Uterus (tissue), 4 donors: ENCODE data around the gene PIM1. TPM values are rescaled to one million over a fixed set of nuclear protein-coding genes. Genes with fewer than 3 reads are reported as not detected.

ENCODE experiments used
- DNase-seq, 2 donors: peaks; one replicate each; pipeline ENCODE4 v3.0.0-alpha.2; 2019 to 2020
- H3K27ac ChIP-seq, 2 donors: fragments of 200-600 bp; sonication (generic); 1 replicate in 1 of 2; 2 replicates in 1 of 2; pipeline ENCODE4 v1.5.1; 2016 to 2018
- H3K27me3 ChIP-seq, 2 donors: fragments of 200-600 bp; sonication (generic); one replicate each; pipeline ENCODE4 v1.5.1; 2018 to 2019; ENCODE audit warnings: control low read depth in 1 of 2
- H3K36me3 ChIP-seq, 2 donors: fragments of 200-600 bp; sonication (generic); one replicate each; pipeline ENCODE4 v1.5.1; 2019; ENCODE audit warnings: control low read depth in 1 of 2
- H3K4me1 ChIP-seq, 2 donors: fragments of 200-600 bp; sonication (generic); one replicate each; pipeline ENCODE4 v1.5.1; 2018 to 2019; ENCODE audit warnings: control low read depth in 1 of 2
- H3K4me3 ChIP-seq, 2 donors: fragments of 200-600 bp; sonication (generic); 1 replicate in 1 of 2; 2 replicates in 1 of 2; pipeline ENCODE4 v1.5.1; 2018 to 2019; ENCODE audit warnings: mild to moderate bottlenecking in 1 of 2
- H3K9me3 ChIP-seq, 2 donors: fragments of 200-600 bp; sonication (generic); one replicate each; pipeline ENCODE4 v1.5.1; 2019; ENCODE audit warnings: control low read depth in 1 of 2
- POLR2A ChIP-seq, 2 donors: fragments of 450-650 bp; IDR thresholded peaks; one replicate each; pipeline ENCODE4 v1.6.1; 2016; ENCODE audit warnings: antibody characterized with exemption in 2 of 2, mild to moderate bottlenecking in 1 of 2, moderate library complexity in 1 of 2
- intact Hi-C: fragments of 100-400 bp; cut with DNase I; formaldehyde crosslinking; loops from one replicate; pipeline ENCODE4 v1.15.1; 2023; ENCODE audit warnings: low total_unique reads
- total RNA-seq, 4 donors: library from RNA; depleted of rRNA in 3 of 4; stranded (reverse); fragments of >200 nt in 3 of 4; gene quantifications; one replicate each; pipeline versions ENCODE4 v1.1.0 to v1.2.4, GENCODE V29; 2014 to 2023
- TF ChIP-seq, protein P1 (sequence below), 4 experiments: fragments of 200-600 bp in 2 of 4; fragments of 450-650 bp in 2 of 4; sonication (generic) in 2 of 4; IDR thresholded peaks; one replicate each; pipeline ENCODE4 v1.5.1; 2016 to 2019; ENCODE audit warnings: antibody characterized with exemption in 4 of 4, mild to moderate bottlenecking in 2 of 4, moderate library complexity in 1 of 4
- donor health status: DM: yes; HTN: yes; CAD: no.

Gene PIM1
- total RNA-seq, 4 donors from 2014 or later = 2.0 to 44.5 (median 28.8) TPM

- Histone ChIP-seq H3K27me3 (no peaks in the 10 kb centered on the region), H3K36me3 (no peaks in the 10 kb centered on the region), H3K27ac (peak overlapping the region; percentile 91 to 94), H3K9me3 (no peaks in the 10 kb centered on the region), H3K4me1 (no peaks in the 10 kb centered on the region), H3K4me3 (peak overlapping the region; percentile 73 to 85)
- intact Hi-C loops = loop anchor here (2.0 to 10.0 kb wide), 2 partner anchors 115 to 147 kb away; no protein-coding TSS in a partner anchor
- peak; percentile 90 to 94 for DNase-seq
- TF ChIP-seq, protein P1, sequence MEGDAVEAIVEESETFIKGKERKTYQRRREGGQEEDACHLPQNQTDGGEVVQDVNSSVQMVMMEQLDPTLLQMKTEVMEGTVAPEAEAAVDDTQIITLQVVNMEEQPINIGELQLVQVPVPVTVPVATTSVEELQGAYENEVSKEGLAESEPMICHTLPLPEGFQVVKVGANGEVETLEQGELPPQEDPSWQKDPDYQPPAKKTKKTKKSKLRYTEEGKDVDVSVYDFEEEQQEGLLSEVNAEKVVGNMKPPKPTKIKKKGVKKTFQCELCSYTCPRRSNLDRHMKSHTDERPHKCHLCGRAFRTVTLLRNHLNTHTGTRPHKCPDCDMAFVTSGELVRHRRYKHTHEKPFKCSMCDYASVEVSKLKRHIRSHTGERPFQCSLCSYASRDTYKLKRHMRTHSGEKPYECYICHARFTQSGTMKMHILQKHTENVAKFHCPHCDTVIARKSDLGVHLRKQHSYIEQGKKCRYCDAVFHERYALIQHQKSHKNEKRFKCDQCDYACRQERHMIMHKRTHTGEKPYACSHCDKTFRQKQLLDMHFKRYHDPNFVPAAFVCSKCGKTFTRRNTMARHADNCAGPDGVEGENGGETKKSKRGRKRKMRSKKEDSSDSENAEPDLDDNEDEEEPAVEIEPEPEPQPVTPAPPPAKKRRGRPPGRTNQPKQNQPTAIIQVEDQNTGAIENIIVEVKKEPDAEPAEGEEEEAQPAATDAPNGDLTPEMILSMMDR (IDR thresholded peaks at IDR 0.05) = peak; percentile 92 to 98 (median 96)
- TF ChIP-seq POLR2A (IDR thresholded peaks at IDR 0.05) = peak in 1 of 2 donors; percentile 16
Observed at GRCh38 chr6:37171970-37172812, 2.2 kb downstream of the PIM1 start.

- TF ChIP-seq, protein P1 (IDR thresholded peaks at IDR 0.05) = no peak
- no peak for TF ChIP-seq POLR2A (IDR thresholded peaks at IDR 0.05)
- H3K4me3 ChIP-seq = peak overlapping the region in 1 of 2 donors; percentile 85
- H3K9me3 ChIP-seq = no peaks in the 10 kb centered on the region
- H3K27me3 ChIP-seq = no peaks in the 10 kb centered on the region
- H3K36me3 ChIP-seq = no peaks in the 10 kb centered on the region
- DNase-seq = no peak
- peak overlapping the region; percentile 91 to 94 for H3K27ac ChIP-seq
- H3K4me1 ChIP-seq = no peaks in the 10 kb centered on the region
- intact Hi-C loops = loop anchor here (10.0 kb wide), 1 partner anchor 148 kb away; no protein-coding TSS in a partner anchor
Observed at GRCh38 chr6:37172912-37173492, 3.0 kb downstream of the PIM1 start.

- Histone ChIP-seq H3K4me3 (no peak overlapping the region), H3K27me3 (no peaks in the 10 kb centered on the region), H3K9me3 (no peaks in the 10 kb centered on the region), H3K36me3 (no peaks in the 10 kb centered on the region), H3K4me1 (no peaks in the 10 kb centered on the region), H3K27ac (peak overlapping the region; percentile 91 to 94)
- intact Hi-C loops = loop anchor here (10.0 kb wide), 1 partner anchor 149 kb away; no protein-coding TSS in a partner anchor
- DNase-seq = peak in 1 of 2 donors; percentile 46
- TF ChIP-seq POLR2A (IDR thresholded peaks at IDR 0.05) = no peak
- TF ChIP-seq, protein P1 (IDR thresholded peaks at IDR 0.05) = no peak
Observed at GRCh38 chr6:37173493-37174195, 3.7 kb downstream of the PIM1 start.

GRCh38 chr6:37174196-37174514, 4.2 kb downstream of the PIM1 start:
- no peak for TF ChIP-seq POLR2A (IDR thresholded peaks at IDR 0.05)
- TF ChIP-seq, protein P1 (IDR thresholded peaks at IDR 0.05) = no peak
- H3K27me3 ChIP-seq = no peaks in the 10 kb centered on the region
- no peaks in the 10 kb centered on the region for H3K36me3 ChIP-seq
- peak overlapping the region; percentile 91 to 94 for H3K27ac ChIP-seq
- DNase-seq = no peak
- H3K4me3 ChIP-seq = no peak overlapping the region
- intact Hi-C loops = loop anchor here (10.0 kb wide), 1 partner anchor 149 kb away; no protein-coding TSS in a partner anchor
- no peaks in the 10 kb centered on the region for H3K4me1 ChIP-seq
- H3K9me3 ChIP-seq = no peaks in the 10 kb centered on the region
